H4 (cell line): ENCODE data around the gene PRKN. TPM values are rescaled to one million over a fixed set of nuclear protein-coding genes. Genes with fewer than 3 reads are reported as not detected.

Experiments
- DNase-seq: peaks from one replicate; pipeline ENCODE4 v3.0.0-alpha.2; 2015; ENCODE audit warnings: low spot score
- total RNA-seq: library from RNA; depleted of rRNA; stranded (reverse); fragments of >200 nt; shearing (Covaris generic); gene quantifications from 2 replicates; pipeline ENCODE4 v1.2.3, GENCODE V29; 2014

Gene PRKN
- total RNA-seq, 1 experiment from 2014 or later, result 0.19 TPM

- no peak for DNase-seq
Observed at GRCh38 chr6:161671117-161671516, 1056.4 kb downstream of the PRKN start.

GRCh38 chr6:161668665-161669064 lies 1058.9 kb downstream of the PRKN start:
- DNase-seq, result no peak

- DNase-seq, result no peak
Observed at GRCh38 chr6:161667957-161668356, 1059.6 kb downstream of the PRKN start.

- DNase-seq, result no peak
Observed at GRCh38 chr6:161663682-161664081, 1063.9 kb downstream of the PRKN start.

- no peak for DNase-seq
Observed at GRCh38 chr6:161660666-161661571, 1066.6 kb downstream of the PRKN start.

GRCh38 chr6:161658211-161658610 lies 1069.4 kb downstream of the PRKN start:
- no peak for DNase-seq

GRCh38 chr6:161654209-161654608 lies 1073.4 kb downstream of the PRKN start:
- no peak for DNase-seq

- no peak for DNase-seq
Observed at GRCh38 chr6:161651949-161652348, 1075.6 kb downstream of the PRKN start.

GRCh38 chr6:161649841-161650240 lies 1077.7 kb downstream of the PRKN start:
- DNase-seq, result no peak

- no peak for DNase-seq
Observed at GRCh38 chr6:161649068-161649467, 1078.5 kb downstream of the PRKN start.

- no peak for DNase-seq
Observed at GRCh38 chr6:161647234-161647633, 1080.3 kb downstream of the PRKN start.

GRCh38 chr6:161644521-161644920 lies 1083.0 kb downstream of the PRKN start:
- DNase-seq, result no peak

- no peak for DNase-seq
Observed at GRCh38 chr6:161641175-161641574, 1086.4 kb downstream of the PRKN start.

- DNase-seq, result no peak
Observed at GRCh38 chr6:161639772-161640171, 1087.8 kb downstream of the PRKN start.

- DNase-seq, result no peak
Observed at GRCh38 chr6:161637658-161638057, 1089.9 kb downstream of the PRKN start.

- DNase-seq, result no peak
Observed at GRCh38 chr6:161636882-161637430, 1090.6 kb downstream of the PRKN start.

- no peak for DNase-seq
Observed at GRCh38 chr6:161635975-161636374, 1091.6 kb downstream of the PRKN start.

- DNase-seq, result no peak
Observed at GRCh38 chr6:161634916-161635315, 1092.7 kb downstream of the PRKN start.

GRCh38 chr6:161631676-161632194 lies 1095.8 kb downstream of the PRKN start:
- peak; percentile 55 for DNase-seq

GRCh38 chr6:161630674-161631073 lies 1096.9 kb downstream of the PRKN start:
- DNase-seq, result peak; percentile 7

GRCh38 chr6:161626132-161626676 lies 1101.4 kb downstream of the PRKN start:
- no peak for DNase-seq

GRCh38 chr6:161624111-161624510 lies 1103.5 kb downstream of the PRKN start:
- DNase-seq, result no peak

- no peak for DNase-seq
Observed at GRCh38 chr6:161622779-161623178, 1104.8 kb downstream of the PRKN start.
